Stimulated activated CD8-positive, alpha-beta memory T cell treated with anti-CD3 and anti-CD28 coated beads, Interleukin-4, amount 100 ng/mL, for 48 hours (primary cell): ENCODE results near the gene HABP4.

Experiments
- DNase-seq: peaks from one replicate; pipeline ENCODE4 v3.0.0-alpha.2; 2020

The HABP4 gene

GRCh38 chr9:96480736-96481135 is 30.8 kb downstream of the HABP4 start:
- no peak for DNase-seq

- no peak for DNase-seq
These were observed 32.5 kb downstream of the HABP4 start for GRCh38 chr9:96482476-96482875.

- no peak for DNase-seq
These were observed 33.2 kb downstream of the HABP4 start for GRCh38 chr9:96483197-96483596.

DNA sequence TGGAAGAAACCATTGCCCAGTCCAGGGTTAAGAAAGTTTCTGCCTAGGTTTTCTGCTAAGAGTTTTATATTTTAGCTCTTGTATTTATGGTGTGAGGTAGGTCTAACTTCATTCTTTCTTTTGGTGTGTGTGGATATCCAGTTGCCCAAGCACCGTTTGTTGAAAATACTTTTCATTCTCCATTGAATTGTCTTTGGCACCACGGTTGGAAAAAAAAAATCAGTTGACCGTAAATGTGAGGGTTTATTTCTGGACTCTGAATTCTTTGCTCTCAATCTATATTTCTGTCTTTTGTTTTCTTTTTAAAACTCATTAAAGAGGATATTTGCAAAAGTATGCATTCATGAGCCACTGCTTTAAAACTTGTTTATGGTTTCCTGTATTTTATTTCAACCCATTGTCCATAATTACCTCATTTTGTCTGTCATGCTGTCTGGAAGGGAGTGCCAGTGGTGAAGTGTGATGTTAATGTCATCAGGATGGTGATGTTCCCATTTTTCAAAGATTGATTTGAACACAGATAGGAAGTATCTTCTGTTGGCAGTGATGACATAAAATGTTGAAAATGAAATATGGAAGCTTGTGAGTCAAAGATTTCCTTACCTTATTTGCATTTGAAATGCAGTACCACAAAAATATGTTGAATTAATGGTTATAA is 33.9 kb downstream of the HABP4 start:
- DNase-seq: no peak

- DNase-seq: no peak
These were observed 34.6 kb downstream of the HABP4 start for GRCh38 chr9:96484521-96484931.

DNA sequence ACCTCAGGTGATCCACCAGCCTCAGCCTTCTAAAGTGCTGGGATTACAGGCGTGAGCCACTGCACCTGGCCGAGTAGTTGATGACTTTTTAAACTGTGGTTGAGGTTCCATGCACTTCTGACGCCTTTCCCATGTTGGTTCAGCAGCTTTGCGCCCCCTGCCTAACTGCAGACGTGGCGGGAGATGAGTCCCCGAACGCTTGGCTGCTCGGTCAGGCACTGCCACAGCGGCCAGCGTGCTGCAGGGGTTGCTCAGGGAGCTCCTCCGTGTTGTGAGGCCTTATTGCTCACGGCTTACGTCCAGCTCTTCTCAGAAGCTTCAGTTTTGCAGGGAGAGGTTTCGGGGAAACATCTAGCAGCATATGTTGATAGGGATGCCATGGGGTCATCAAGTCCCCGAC is 35.3 kb downstream of the HABP4 start:
- no peak for DNase-seq

DNA sequence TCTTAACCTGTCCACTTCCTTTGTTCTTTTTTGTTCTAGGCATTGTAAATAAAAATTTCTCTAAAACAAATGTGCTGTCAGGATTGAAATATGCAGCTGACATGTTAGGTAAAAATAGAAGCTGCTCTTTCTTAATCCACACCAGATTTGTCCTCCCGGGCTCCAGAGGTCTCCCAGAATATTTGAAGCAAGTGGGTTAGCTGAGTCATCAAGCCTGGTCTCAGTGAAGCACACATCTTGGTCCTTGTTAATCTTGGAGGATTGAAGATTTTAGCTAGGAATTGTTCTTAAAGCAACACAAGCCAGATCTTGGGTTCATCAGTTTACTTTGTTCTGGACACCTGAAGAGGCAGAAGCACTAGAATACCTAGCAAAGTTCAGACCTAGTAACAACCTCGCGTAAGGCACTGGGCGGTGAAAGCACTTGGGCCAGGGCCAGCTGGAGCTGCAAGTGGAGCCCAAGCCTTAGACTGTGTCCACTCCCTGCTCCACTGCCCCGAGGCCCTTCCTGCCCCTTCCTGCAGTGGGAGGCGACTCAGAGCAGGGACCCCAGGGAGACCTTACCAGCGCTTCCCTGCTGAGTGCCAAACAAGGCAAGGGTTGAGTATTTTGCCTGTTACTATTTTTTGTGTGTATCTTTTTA is 36.5 kb downstream of the HABP4 start:
- no peak for DNase-seq

GRCh38 chr9:96487029-96487396 is 37.0 kb downstream of the HABP4 start:
- DNase-seq: no peak

- no peak for DNase-seq
These were observed 38.0 kb downstream of the HABP4 start for GRCh38 chr9:96487949-96488348.

DNA sequence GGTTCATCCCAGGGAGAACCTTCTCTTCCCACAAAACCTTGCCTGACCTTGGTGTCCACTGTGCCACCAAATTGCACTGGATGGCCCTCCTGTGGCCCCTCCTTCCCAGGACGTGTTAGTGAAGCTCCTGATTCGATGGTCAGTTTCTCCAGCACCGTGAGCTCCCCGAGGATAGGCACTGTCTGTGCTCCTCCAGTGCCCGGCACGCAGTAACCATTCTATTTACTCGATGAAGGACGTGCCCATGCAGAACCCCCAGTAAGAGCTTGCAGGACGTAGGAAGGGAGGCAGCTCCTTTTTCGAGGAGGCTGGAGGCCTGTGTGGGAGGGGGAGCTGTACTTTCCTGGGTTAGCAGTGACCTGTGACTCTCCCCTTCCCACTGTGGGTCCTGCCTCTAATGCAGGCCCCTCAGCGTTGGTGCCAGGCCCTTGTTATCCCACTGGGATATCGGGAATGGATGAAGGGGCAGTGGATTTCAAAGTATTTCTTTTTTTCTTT is 39.6 kb downstream of the HABP4 start:
- no peak for DNase-seq

DNA sequence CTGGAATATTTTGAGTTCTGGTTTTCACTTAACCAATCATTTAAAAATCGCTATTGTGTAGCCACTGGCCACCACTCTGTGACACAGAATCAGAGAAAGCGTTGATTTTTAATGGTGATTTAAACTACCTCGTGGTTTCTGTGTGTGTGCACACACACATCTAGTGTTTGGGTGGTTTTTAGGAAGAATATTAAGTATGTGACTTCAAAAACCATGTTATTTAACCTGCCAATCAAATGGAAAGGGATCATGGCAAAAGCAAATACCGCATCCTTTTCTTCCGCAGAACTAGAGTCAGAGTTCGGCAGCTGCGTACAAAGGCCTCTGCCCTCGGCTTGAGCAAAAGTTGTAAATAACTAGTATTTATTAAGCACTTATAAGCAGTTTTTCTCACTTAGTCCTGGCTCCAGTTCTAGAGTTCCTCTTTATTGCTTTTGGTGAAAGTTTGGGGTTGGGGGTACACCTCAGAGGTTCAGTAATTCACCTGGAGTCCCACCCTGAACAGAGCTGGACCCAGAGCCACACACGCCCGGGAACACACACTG is 40.6 kb downstream of the HABP4 start:
- DNase-seq: no peak

DNA sequence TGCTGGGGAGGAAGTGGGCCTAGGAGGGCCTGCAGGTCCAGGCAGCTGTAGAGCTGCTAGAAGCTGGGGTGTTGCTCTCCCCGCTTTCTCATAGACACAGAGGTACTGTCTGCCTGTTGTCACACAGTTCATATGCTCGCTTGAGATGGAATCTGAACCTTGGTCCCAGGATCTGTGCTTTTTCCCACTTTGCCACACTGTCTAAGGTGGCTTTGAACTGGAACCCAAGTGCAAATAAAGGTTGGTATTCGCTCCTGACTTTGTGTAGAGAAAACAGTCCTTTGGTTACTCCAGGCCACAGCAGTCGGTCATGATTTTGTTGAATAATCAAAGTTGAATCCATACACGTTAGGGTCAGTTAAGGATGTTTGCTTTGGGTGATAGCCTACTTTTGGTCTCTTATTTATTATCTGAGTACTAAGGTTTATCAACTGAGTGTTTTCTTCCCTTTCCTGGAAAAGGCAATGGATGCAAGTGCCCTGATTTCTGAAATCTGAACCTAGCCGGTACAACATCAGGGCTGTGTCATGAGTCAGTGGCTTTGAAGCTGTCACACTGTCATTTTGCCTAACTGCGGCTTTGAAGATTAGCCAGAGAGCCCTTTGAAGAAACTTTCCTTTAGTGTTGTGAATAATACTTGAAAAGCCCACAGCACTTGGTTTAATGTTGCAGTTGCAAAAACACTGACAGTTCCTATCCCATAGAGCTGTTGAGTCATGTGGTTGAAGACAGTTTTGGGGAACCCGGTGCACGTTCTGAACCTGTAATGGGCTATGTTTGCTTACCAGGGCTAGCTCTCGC is 41.3 kb downstream of the HABP4 start:
- peak; percentile 31 for DNase-seq

- no peak for DNase-seq
These were observed 42.0 kb downstream of the HABP4 start for GRCh38 chr9:96491880-96492525.

DNA sequence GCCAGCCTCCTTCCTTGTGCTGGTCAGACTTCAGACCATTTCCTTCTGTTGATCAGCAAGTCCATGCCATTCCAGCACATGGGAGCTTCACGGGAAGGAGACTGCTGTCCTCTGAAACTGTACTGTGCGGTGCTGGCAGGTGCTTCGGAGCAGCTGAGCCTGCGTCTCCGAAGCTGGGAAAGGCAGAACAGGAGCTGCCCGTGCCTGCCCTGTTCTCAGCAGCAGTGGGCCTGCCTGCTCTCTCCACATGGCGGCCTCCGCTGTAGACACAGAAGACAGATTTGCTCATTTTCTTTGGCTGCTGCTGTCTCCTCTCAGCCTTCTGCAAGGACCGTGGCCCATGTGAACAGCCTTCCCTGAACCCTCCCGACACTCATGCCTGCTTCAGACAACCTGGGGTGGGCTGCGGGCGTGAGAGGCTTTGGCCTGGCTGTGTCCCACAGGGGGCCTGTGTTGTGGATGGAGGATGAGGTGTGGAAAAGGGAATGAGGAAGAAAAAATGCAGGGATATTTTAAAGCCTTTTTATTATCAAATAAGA is 43.1 kb downstream of the HABP4 start:
- DNase-seq: no peak

- no peak for DNase-seq
These were observed 43.8 kb downstream of the HABP4 start for GRCh38 chr9:96493757-96494156.

DNA sequence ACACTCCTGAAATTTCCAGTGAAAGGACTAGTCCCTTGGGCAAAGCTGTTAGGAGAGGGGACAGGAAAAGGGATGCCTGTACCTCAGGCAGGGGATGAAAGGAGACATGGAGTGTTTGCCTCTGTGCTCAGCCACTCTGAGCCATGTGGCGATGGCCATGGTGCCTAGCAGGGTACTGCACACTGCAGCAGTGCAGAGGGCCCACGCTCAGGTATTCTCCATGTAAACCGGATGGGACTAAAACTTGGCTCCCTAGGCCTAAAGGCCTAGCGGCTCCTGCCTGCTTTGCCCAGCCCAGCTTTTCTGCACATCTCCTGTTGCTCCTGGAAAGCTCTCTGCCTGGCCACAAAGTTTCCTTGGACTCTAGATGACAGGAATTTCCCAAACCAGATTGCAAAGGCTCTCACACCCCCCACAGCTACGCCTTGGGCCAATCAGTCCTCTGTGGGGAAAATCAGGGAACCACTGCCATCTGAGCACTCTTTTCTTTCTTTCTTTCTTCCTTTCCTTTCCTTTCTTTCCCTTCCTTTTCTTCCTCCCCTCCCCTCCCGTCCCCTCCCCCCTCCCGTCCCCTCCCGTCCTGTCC is 44.3 kb downstream of the HABP4 start:
- DNase-seq: no peak

GRCh38 chr9:96495341-96495740 is 45.4 kb downstream of the HABP4 start:
- DNase-seq: no peak

- DNase-seq: no peak
These were observed 46.6 kb downstream of the HABP4 start for GRCh38 chr9:96496368-96497116.

DNA sequence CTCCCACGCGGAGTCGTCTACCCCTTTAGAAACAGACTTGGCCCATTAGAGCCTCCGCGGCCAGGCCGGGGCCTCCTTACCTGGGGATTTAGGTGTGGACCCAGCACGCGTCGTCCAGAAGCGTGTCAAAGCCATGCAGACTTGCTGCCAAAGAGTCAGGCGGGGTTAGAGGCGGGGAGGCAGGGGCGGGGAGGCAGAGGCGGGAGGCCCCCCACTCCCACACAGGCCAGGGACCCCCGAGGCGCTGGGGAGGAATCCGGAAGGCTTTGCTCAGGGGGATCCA is 47.1 kb downstream of the HABP4 start:
- DNase-seq: no peak

- DNase-seq: no peak
These were observed 48.8 kb downstream of the HABP4 start for GRCh38 chr9:96498796-96499195.

GRCh38 chr9:96499257-96499656 is 49.3 kb downstream of the HABP4 start:
- DNase-seq: no peak
